Left lung (tissue), 10 donors: ENCODE results near the gene RPS3. TPM values are rescaled to one million over a fixed set of nuclear protein-coding genes. Genes with fewer than 3 reads are reported as not detected.

Experiments
- ATAC-seq: fragments of 200-7000 bp; cut with Tn5 transposase; one replicate; pipeline ENCODE4 v1.9.1; 2020; ENCODE audit warnings: moderate library complexity
- DNase-seq, 4 donors: peaks; one replicate each; pipeline ENCODE4 v3.0.0-alpha.2; 2013 to 2020
- H3K27ac ChIP-seq, 2 donors: fragments of 200-600 bp; sonication (generic) in 1 of 2; one replicate each; pipeline versions ENCODE4 v1.5.0 to v1.8.0; 2020 to 2021
- H3K27me3 ChIP-seq, 2 donors: fragments of 200-600 bp; sonication (generic) in 1 of 2; one replicate each; pipeline versions ENCODE4 v1.5.0 to v1.8.0; 2020 to 2021
- H3K36me3 ChIP-seq, 2 donors: fragments of 200-600 bp; sonication (generic) in 1 of 2; one replicate each; pipeline versions ENCODE4 v1.5.0 to v1.8.0; 2020 to 2021
- H3K4me1 ChIP-seq, 2 donors: fragments of 200-600 bp; one replicate each; pipeline ENCODE4 v1.8.0; 2021
- H3K4me3 ChIP-seq, 2 donors: fragments of 200-600 bp; sonication (generic) in 1 of 2; one replicate each; pipeline versions ENCODE4 v1.5.0 to v1.8.0; 2020 to 2021; ENCODE audit warnings: mild to moderate bottlenecking in 1 of 2
- H3K9me3 ChIP-seq, 2 donors: fragments of 200-600 bp; sonication (generic) in 1 of 2; one replicate each; pipeline versions ENCODE4 v1.5.0 to v1.8.0; 2020 to 2021
- CTCF ChIP-seq, 2 donors: fragments of 200-600 bp; sonication (generic) in 1 of 2; IDR thresholded peaks; one replicate each; pipeline versions ENCODE4 v1.5.0 to v1.8.0; 2021; ENCODE audit warnings: antibody characterized with exemption in 2 of 2
- intact Hi-C, 2 donors: fragments of 100-400 bp; cut with DNase I; formaldehyde crosslinking; loops; one replicate each; pipeline versions ENCODE4 v1.11.2 to v1.14.2; 2022
- polyA plus RNA-seq, 6 donors: library from polyadenylated mRNA; unstranded; fragments of 120-200 nt; gene quantifications; one replicate each; pipeline ENCODE4 v1.2.1, GENCODE V29; 2013; ENCODE audit not compliant: insufficient read length in 6 of 6
- total RNA-seq, 2 donors: library from RNA; stranded (reverse); fragmentation: NEBNext Ultra II Directional; extraction: Animal tissue kit (Norgen Biotek cat#: 25700); gene quantifications; one replicate each; pipeline ENCODE4 v1.2.1, GENCODE V29; 2021
- donor health status: DM: no; HTN: yes; CAD: no.
- donor health status: DM: no; HTN: no; CAD: no.

The RPS3 gene
- total and polyA plus RNA-seq, 8 donors, result 1,943 to 3,888 (median 3,679) TPM

- ATAC-seq (no peak), DNase-seq (no peak)
- H3K27ac ChIP-seq, result no peak overlapping the region
- no peak for TF ChIP-seq CTCF (IDR thresholded peaks at IDR 0.05)
- H3K27me3 ChIP-seq, result no peaks in the 10 kb centered on the region
- intact Hi-C loops, result loop anchor here in 1 of 2 donors (10.0 kb wide), 1 partner anchor 104 kb away; no protein-coding TSS in a partner anchor
- H3K9me3 ChIP-seq, result no peaks in the 10 kb centered on the region
- no peak overlapping the region for H3K4me3 ChIP-seq
- H3K4me1 ChIP-seq, result peaks cover 7 to 15% of the 10 kb centered on the region in 2 donors
- no peaks in the 10 kb centered on the region for H3K36me3 ChIP-seq
Observed at GRCh38 chr11:75389276-75389605, 10.1 kb upstream of the RPS3 start.

- Histone ChIP-seq H3K4me1 (peaks cover 4 to 10% of the 10 kb centered on the region in 2 donors), H3K9me3 (no peaks in the 10 kb centered on the region), H3K27ac (no peak overlapping the region), H3K27me3 (no peaks in the 10 kb centered on the region), H3K4me3 (no peak overlapping the region), H3K36me3 (no peaks in the 10 kb centered on the region)
- intact Hi-C loops, result loop anchor here in 1 of 2 donors (10.0 kb wide), 1 partner anchor 105 kb away; no protein-coding TSS in a partner anchor
- TF ChIP-seq CTCF (IDR thresholded peaks at IDR 0.05), result no peak
- ATAC-seq (no peak), DNase-seq (no peak)
Observed at GRCh38 chr11:75389925-75390324, 9.4 kb upstream of the RPS3 start.

- Histone ChIP-seq H3K4me3 (no peak overlapping the region), H3K9me3 (no peaks in the 10 kb centered on the region), H3K36me3 (no peaks in the 10 kb centered on the region), H3K4me1 (peaks cover 0 to 3% of the 10 kb centered on the region in 2 donors), H3K27ac (no peak overlapping the region), H3K27me3 (no peaks in the 10 kb centered on the region)
- DNase-seq, result no peak
- TF ChIP-seq CTCF (IDR thresholded peaks at IDR 0.05), result no peak
- ATAC-seq, result no peak
- intact Hi-C loops, result no loop called here
Observed at GRCh38 chr11:75394085-75394840, 5.1 kb upstream of the RPS3 start.

- DNase-seq (no peak), ATAC-seq (no peak)
- Histone ChIP-seq H3K4me3 (no peak overlapping the region), H3K27me3 (no peaks in the 10 kb centered on the region), H3K27ac (peak overlapping the region in 1 of 2 donors; percentile 92), H3K9me3 (no peaks in the 10 kb centered on the region), H3K36me3 (peaks cover 0 to 33% of the 10 kb centered on the region in 2 donors), H3K4me1 (peaks cover 20 to 41% of the 10 kb centered on the region in 2 donors)
- no peak for TF ChIP-seq CTCF (IDR thresholded peaks at IDR 0.05)
- intact Hi-C loops, result no loop called here
Observed at GRCh38 chr11:75398906-75399305, 412 bp upstream of the RPS3 start.

- no peaks in the 10 kb centered on the region for H3K27me3 ChIP-seq
- TF ChIP-seq CTCF (IDR thresholded peaks at IDR 0.05), result no peak
- intact Hi-C loops, result no loop called here
- peaks cover 0 to 47% of the 10 kb centered on the region in 2 donors for H3K36me3 ChIP-seq
- peaks cover 20 to 53% of the 10 kb centered on the region in 2 donors for H3K4me1 ChIP-seq
- H3K9me3 ChIP-seq, result no peaks in the 10 kb centered on the region
- H3K27ac ChIP-seq, result peak overlapping the region; percentile 92
- DNase-seq, result no peak
- peak; percentile 11 for ATAC-seq
- H3K4me3 ChIP-seq, result peak overlapping the region; percentile 64 to 79
Observed at GRCh38 chr11:75400146-75400865, 988 bp downstream of the RPS3 start.
